PC-9 (cell line): Measurements from ENCODE around the gene C21orf91.

ENCODE experiments used
- CTCF ChIP-seq: fragments of 200-600 bp; sonication (generic); conservative IDR thresholded peaks from 2 replicates; pipeline ENCODE4 v1.6.1; 2017; ENCODE audit warnings: mixed run types, antibody characterized with exemption, mild to moderate bottlenecking, moderate library complexity
- EZH2 ChIP-seq: fragments of 200-600 bp; sonication (generic); IDR thresholded peaks from 2 replicates; pipeline ENCODE4 v1.8.0; 2017; ENCODE audit warnings: antibody characterized with exemption, low read depth

- TF ChIP-seq CTCF (no peak), EZH2 (no peak)
These were observed 49.7 kb downstream of the C21orf91 start for GRCh38 chr21:17769447-17769845.
